GM19324 (cell line): ENCODE results near the gene YWHAH.
"Not testable (repeated sequence)": the region's sequence is repeated elsewhere in the genome, so short reads cannot be mapped to it uniquely, and the experiment has no call there.

Source experiments
- ATAC-seq: cut with Tn5 transposase; IDR thresholded peaks from one replicate; pipeline ENCODE4 v1.9.1; 2021; ENCODE audit warnings: mild to moderate bottlenecking, moderate library complexity; ENCODE audit not compliant: unreplicated experiment, low FRiP score

The YWHAH gene

GRCh38 chr22:31977141-31977841 is 33.0 kb downstream of the YWHAH start:
- no peak for ATAC-seq

GRCh38 chr22:31977939-31978338 is 33.6 kb downstream of the YWHAH start:
- no peak for ATAC-seq

- ATAC-seq, result no peak
These were observed 36.3 kb downstream of the YWHAH start for GRCh38 chr22:31980628-31981027.

GRCh38 chr22:31981976-31982375 is 37.6 kb downstream of the YWHAH start:
- ATAC-seq, result not testable (repeated sequence)

GRCh38 chr22:31983911-31984656 is 39.7 kb downstream of the YWHAH start:
- no peak for ATAC-seq

- ATAC-seq, result no peak
These were observed 42.9 kb downstream of the YWHAH start for GRCh38 chr22:31987218-31987617.

GRCh38 chr22:31991102-31991839 is 46.9 kb downstream of the YWHAH start:
- ATAC-seq, result no peak

- no peak for ATAC-seq
These were observed 50.7 kb downstream of the YWHAH start for GRCh38 chr22:31995046-31995445.

- no peak for ATAC-seq
These were observed 51.5 kb downstream of the YWHAH start for GRCh38 chr22:31995807-31996206.

- no peak for ATAC-seq
These were observed 54.5 kb downstream of the YWHAH start for GRCh38 chr22:31998784-31999385.

GRCh38 chr22:32000181-32000580 is 55.8 kb downstream of the YWHAH start:
- ATAC-seq, result no peak

- ATAC-seq, result no peak
These were observed 61.1 kb downstream of the YWHAH start for GRCh38 chr22:32005453-32005852.
